Measurements from ENCODE around the gene DOC2A. TPM values are rescaled to one million over a fixed set of nuclear protein-coding genes. Genes with fewer than 3 reads are reported as not detected.

The DOC2A gene
- total and polyA plus RNA-seq, 5 experiments from 2014 or later: not detected

GRCh38 chr16:30002614-30003346, 8.0 kb downstream of the DOC2A start:
- H3K27ac Mint-ChIP-seq: peak overlapping the region in 6 of 10 donors; percentile 25 to 89 (median 62)
- no peaks in the 10 kb centered on the region for H3K27me3 Mint-ChIP-seq
- DNase-seq: no peak
- ATAC-seq: no peak
- peaks cover 0 to 38% (median 0%) of the 10 kb centered on the region in 3 donors for H3K36me3 Mint-ChIP-seq
- H3K4me3 Mint-ChIP-seq: no peak overlapping the region
- H3K4me1 Mint-ChIP-seq: peaks cover 6 to 22% (median 19%) of the 10 kb centered on the region in 4 donors
- POLR2A ChIA-PET: interaction anchor here (0.6 to 1.1 kb wide), 2 partner anchors 76 to 77 kb away, joined by 3 read pairs; no protein-coding TSS in a partner anchor
- H3K9me3 Mint-ChIP-seq: no peaks in the 10 kb centered on the region

GRCh38 chr16:30000735-30001631, 9.8 kb downstream of the DOC2A start:
- peaks cover 20 to 33% (median 30%) of the 10 kb centered on the region in 4 donors for H3K4me1 Mint-ChIP-seq
- H3K27me3 Mint-ChIP-seq: no peaks in the 10 kb centered on the region
- ATAC-seq (no peak), DNase-seq (no peak)
- peaks cover 0 to 39% (median 0%) of the 10 kb centered on the region in 3 donors for H3K36me3 Mint-ChIP-seq
- no peak overlapping the region for H3K4me3 Mint-ChIP-seq
- no peaks in the 10 kb centered on the region for H3K9me3 Mint-ChIP-seq
- POLR2A ChIA-PET: interaction anchor here (1.0 to 1.2 kb wide), 2 partner anchors 9 to 17 kb away, joined by 3 read pairs; no protein-coding TSS in a partner anchor
- H3K27ac Mint-ChIP-seq: no peak overlapping the region

GRCh38 chr16:29999605-30000004, 11.2 kb downstream of the DOC2A start:
- Mint-ChIP-seq H3K9me3 (no peaks in the 10 kb centered on the region), H3K27me3 (no peaks in the 10 kb centered on the region), H3K27ac (peak overlapping the region in 3 of 10 donors; percentile 11 to 63 (median 31)), H3K4me1 (peaks cover 27 to 43% (median 36%) of the 10 kb centered on the region in 4 donors), H3K36me3 (peaks cover 0 to 40% (median 0%) of the 10 kb centered on the region in 3 donors), H3K4me3 (no peak overlapping the region)
- ATAC-seq (no peak), DNase-seq (no peak)
- POLR2A ChIA-PET: interaction anchor here (1.0 kb wide), 1 partner anchor 18 kb away, joined by 3 read pairs; no protein-coding TSS in a partner anchor

- Mint-ChIP-seq H3K36me3 (peaks cover 0 to 37% (median 2%) of the 10 kb centered on the region in 3 donors), H3K4me1 (peaks cover 31 to 48% (median 41%) of the 10 kb centered on the region in 4 donors), H3K27ac (peak overlapping the region in 9 of 10 donors; percentile 91 to 99 (median 98)), H3K27me3 (no peaks in the 10 kb centered on the region), H3K4me3 (peak overlapping the region; percentile 96 to 100 (median 97)), H3K9me3 (no peaks in the 10 kb centered on the region)
- POLR2A ChIA-PET: interaction anchor here (0.6 to 4.2 kb wide), 14 partner anchors 7 to 718 kb away, joined by 3 to 39 read pairs (median 4); partner anchors contain the start of genes ALDOA, KCTD13, KIF22 and SEZ6L2
- DNase-seq: no peak
- no peak for ATAC-seq
Measured at GRCh38 chr16:29996766-29997250, 14.0 kb downstream of the DOC2A start.

- peak within 1 kb of the TSS; percentile 96 to 100 (median 97) for H3K4me3 Mint-ChIP-seq
- peak; percentile 95 to 97 for ATAC-seq
- H3K36me3 Mint-ChIP-seq: peaks cover 0 to 39% (median 2%) of the 10 kb centered on the region in 3 donors
- peak within 1 kb of the TSS; percentile 91 to 99 (median 98) for H3K27ac Mint-ChIP-seq
- DNase-seq: peak; percentile 96 to 99 (median 99)
- no peaks in the 10 kb centered on the region for H3K27me3 Mint-ChIP-seq
- POLR2A ChIA-PET: interaction anchor here (0.6 to 4.2 kb wide), 15 partner anchors 8 to 719 kb away, joined by 3 to 39 read pairs (median 4); partner anchors contain the start of genes ALDOA, CDIPT, KCTD13 and KIF22
- H3K9me3 Mint-ChIP-seq: no peaks in the 10 kb centered on the region
- peaks cover 30 to 48% (median 39%) of the 10 kb centered on the region in 4 donors for H3K4me1 Mint-ChIP-seq
Measured at GRCh38 chr16:29995911-29996765, 14.7 kb downstream of the DOC2A start, which contains the start of gene INO80E. Gene INO80E, plus strand, starts transcription at chr16:29996241. Its CDS starts 70 bp downstream, at chr16:29996311.

GRCh38 chr16:29995324-29995910, 15.4 kb downstream of the DOC2A start, which contains the start of gene HIRIP3:
Gene HIRIP3, minus strand, starts transcription at chr16:29995617. Its CDS starts 12 bp downstream, at chr16:29995605.
- ATAC-seq: peak; percentile 68 to 70
- Mint-ChIP-seq H3K4me3 (peak within 1 kb of the TSS; percentile 96 to 100 (median 97)), H3K36me3 (peaks cover 0 to 41% (median 2%) of the 10 kb centered on the region in 3 donors), H3K27ac (peak within 1 kb of the TSS; percentile 91 to 99 (median 98)), H3K9me3 (no peaks in the 10 kb centered on the region), H3K4me1 (peaks cover 30 to 48% (median 39%) of the 10 kb centered on the region in 4 donors), H3K27me3 (no peaks in the 10 kb centered on the region)
- POLR2A ChIA-PET: interaction anchor here (0.7 to 4.2 kb wide), 10 partner anchors 9 to 295 kb away, joined by 3 to 39 read pairs (median 4); partner anchors contain the start of genes ALDOA, CDIPT, KCTD13 and KIF22
- DNase-seq: peak; percentile 76 to 92 (median 84)

- Mint-ChIP-seq H3K36me3 (peaks cover 0 to 44% (median 2%) of the 10 kb centered on the region in 3 donors), H3K27me3 (no peaks in the 10 kb centered on the region), H3K4me1 (peaks cover 30 to 47% (median 38%) of the 10 kb centered on the region in 4 donors), H3K9me3 (no peaks in the 10 kb centered on the region), H3K4me3 (peak overlapping the region; percentile 96 to 100 (median 97)), H3K27ac (peak overlapping the region; percentile 91 to 99 (median 98))
- DNase-seq (peak in 2 of 10 donors; percentile 55 to 57), ATAC-seq (no peak)
- POLR2A ChIA-PET: interaction anchor here (0.7 to 4.2 kb wide), 8 partner anchors 12 to 132 kb away, joined by 3 to 39 read pairs (median 12); partner anchors contain the start of genes ALDOA, CDIPT, KCTD13 and TAOK2
Measured at GRCh38 chr16:29994600-29995323, 16.1 kb downstream of the DOC2A start.

GRCh38 chr16:29993903-29994599, 16.8 kb downstream of the DOC2A start:
- ATAC-seq: no peak
- no peaks in the 10 kb centered on the region for H3K27me3 Mint-ChIP-seq
- H3K4me3 Mint-ChIP-seq: peak overlapping the region; percentile 55 to 100 (median 96)
- peaks cover 26 to 40% (median 35%) of the 10 kb centered on the region in 4 donors for H3K4me1 Mint-ChIP-seq
- no peak for DNase-seq
- peaks cover 0 to 44% (median 2%) of the 10 kb centered on the region in 3 donors for H3K36me3 Mint-ChIP-seq
- no peaks in the 10 kb centered on the region for H3K9me3 Mint-ChIP-seq
- POLR2A ChIA-PET: interaction anchor here (0.6 to 4.2 kb wide), 7 partner anchors 11 to 186 kb away, joined by 3 to 39 read pairs (median 6); partner anchors contain the start of genes KCTD13, TAOK2 and TMEM219
- peak overlapping the region in 9 of 10 donors; percentile 19 to 93 (median 56) for H3K27ac Mint-ChIP-seq

GRCh38 chr16:29993191-29993902, 17.5 kb downstream of the DOC2A start:
- POLR2A ChIA-PET: interaction anchor here (0.6 to 4.2 kb wide), 7 partner anchors 11 to 186 kb away, joined by 3 to 39 read pairs (median 3); partner anchors contain the start of genes KCTD13, TAOK2 and TMEM219
- DNase-seq (no peak), ATAC-seq (no peak)
- H3K27ac Mint-ChIP-seq: peak overlapping the region in 2 of 10 donors; percentile 59 to 93
- peaks cover 27 to 35% (median 33%) of the 10 kb centered on the region in 4 donors for H3K4me1 Mint-ChIP-seq
- peak overlapping the region in 5 of 10 donors; percentile 60 to 100 (median 99) for H3K4me3 Mint-ChIP-seq
- H3K36me3 Mint-ChIP-seq: peaks cover 0 to 45% (median 2%) of the 10 kb centered on the region in 3 donors
- no peaks in the 10 kb centered on the region for H3K9me3 Mint-ChIP-seq
- H3K27me3 Mint-ChIP-seq: no peaks in the 10 kb centered on the region

Data from naive thymus-derived CD8-positive, alpha-beta T cell (primary cell).